MCF 10A (cell line): Measurements from ENCODE around the gene TAF9. TPM values are rescaled to one million over a fixed set of nuclear protein-coding genes. Genes with fewer than 3 reads are reported as not detected.
"Not testable (repeated sequence)": the region's sequence is repeated elsewhere in the genome, so short reads cannot be mapped to it uniquely, and the experiment has no call there.

Experiments used
- BruUV-seq: library from RNA; stranded (reverse); fragments of 400-500 nt; replicated peaks from 2 replicates; lab custom pipeline; 2021; lab: Mats Ljungman, UMichigan
- CTCF ChIA-PET: fragments of 300-600 bp; sonication (Branson Sonifier 250); formaldehyde crosslinking; extraction: SDS; loops from one replicate; lab custom pipeline; 2021; ENCODE audit warnings: antibody characterized with exemption, inconsistent platforms; lab: Yijun Ruan, JAX
- POLR2A ChIA-PET: fragments of 300-600, 350-650 bp; sonication (Branson Sonifier 250); formaldehyde crosslinking; extraction: SDS; loops from one replicate; lab custom pipeline; 2020; ENCODE audit warnings: antibody characterized with exemption, inconsistent platforms; lab: Yijun Ruan, JAX
- DNase-seq: peaks from one replicate; pipeline ENCODE4 v3.0.0-alpha.2; 2018; ENCODE audit not compliant: unreplicated experiment
- H3K27ac Mint-ChIP-seq: one replicate; pipeline ENCODE4 v1.8.0; 2022; ENCODE audit warnings: mild to moderate bottlenecking, low read depth, mixed read lengths; ENCODE audit not compliant: unreplicated experiment
- H3K27me3 Mint-ChIP-seq: one replicate; pipeline ENCODE4 v1.8.0; 2022; ENCODE audit warnings: mixed read lengths; ENCODE audit not compliant: insufficient read depth, unreplicated experiment
- H3K36me3 Mint-ChIP-seq: one replicate; pipeline ENCODE4 v1.8.0; 2022; ENCODE audit warnings: mild to moderate bottlenecking, moderate library complexity, mixed read lengths; ENCODE audit not compliant: insufficient read depth, unreplicated experiment
- H3K4me1 Mint-ChIP-seq: one replicate; pipeline ENCODE4 v1.8.0; 2022; ENCODE audit warnings: mixed read lengths; ENCODE audit not compliant: insufficient read depth, unreplicated experiment
- H3K4me3 Mint-ChIP-seq: one replicate; pipeline ENCODE4 v1.8.0; 2022; ENCODE audit warnings: mild to moderate bottlenecking, moderate library complexity, mixed read lengths; ENCODE audit not compliant: unreplicated experiment
- H3K9me3 Mint-ChIP-seq: one replicate; pipeline ENCODE4 v1.8.0; 2022; ENCODE audit warnings: mixed read lengths; ENCODE audit not compliant: unreplicated experiment
- intact Hi-C: fragments of 100-400 bp; cut with micrococcal nuclease; formaldehyde crosslinking; loops from 2 replicates; pipeline ENCODE4 v1.14.1; 2022
- total RNA-seq: library from RNA; stranded (reverse); gene quantifications from 2 replicates; pipeline ENCODE4 v1.2.3, GENCODE V29; 2022
- TF ChIP-seq, protein P1 (sequence below): fragments of 200-600 bp; IDR thresholded peaks from one replicate; pipeline ENCODE4 v1.8.0; 2022; ENCODE audit warnings: antibody characterized with exemption, mild to moderate bottlenecking; ENCODE audit not compliant: unreplicated experiment

Gene TAF9
- total RNA-seq, 1 experiment from 2014 or later: 149 TPM

DNA sequence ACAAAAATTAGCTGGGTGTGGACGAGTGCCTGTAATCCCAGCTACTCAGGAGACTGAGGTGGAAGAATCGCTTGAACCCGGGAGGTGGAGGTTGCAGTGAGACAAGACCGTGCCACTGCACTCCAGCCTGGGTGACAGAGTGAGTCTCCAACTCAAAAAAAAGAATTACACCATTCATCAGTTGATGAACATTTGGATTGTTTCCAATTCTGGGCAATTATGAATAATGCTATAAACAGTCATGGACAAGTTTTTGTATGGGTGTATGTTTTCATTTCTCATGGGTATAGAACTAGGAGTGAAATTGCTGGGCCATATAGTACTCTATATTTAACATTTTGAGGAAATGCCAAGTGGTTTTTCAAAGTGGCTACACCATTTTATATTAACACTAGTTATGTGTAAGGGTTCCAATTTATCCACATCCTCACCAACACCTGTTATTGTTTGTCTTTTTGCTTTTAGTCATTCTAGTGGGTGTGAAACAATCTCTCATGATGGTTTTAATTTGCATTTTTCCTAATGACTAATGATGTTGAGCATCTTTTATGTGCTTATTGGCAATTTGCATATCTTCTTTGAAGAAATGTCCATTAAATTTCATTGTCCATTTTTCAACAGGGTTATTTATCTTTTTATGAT, 27.7 kb downstream of the TAF9 start:
- Mint-ChIP-seq H3K4me3 (no peak overlapping the region), H3K4me1 (no peaks in the 10 kb centered on the region), H3K36me3 (no peaks in the 10 kb centered on the region), H3K27ac (no peak overlapping the region), H3K27me3 (no peaks in the 10 kb centered on the region), H3K9me3 (no peaks in the 10 kb centered on the region)
- intact Hi-C loops: no loop called here
- peak; percentile 26 for DNase-seq
- TF ChIP-seq, protein P1, sequence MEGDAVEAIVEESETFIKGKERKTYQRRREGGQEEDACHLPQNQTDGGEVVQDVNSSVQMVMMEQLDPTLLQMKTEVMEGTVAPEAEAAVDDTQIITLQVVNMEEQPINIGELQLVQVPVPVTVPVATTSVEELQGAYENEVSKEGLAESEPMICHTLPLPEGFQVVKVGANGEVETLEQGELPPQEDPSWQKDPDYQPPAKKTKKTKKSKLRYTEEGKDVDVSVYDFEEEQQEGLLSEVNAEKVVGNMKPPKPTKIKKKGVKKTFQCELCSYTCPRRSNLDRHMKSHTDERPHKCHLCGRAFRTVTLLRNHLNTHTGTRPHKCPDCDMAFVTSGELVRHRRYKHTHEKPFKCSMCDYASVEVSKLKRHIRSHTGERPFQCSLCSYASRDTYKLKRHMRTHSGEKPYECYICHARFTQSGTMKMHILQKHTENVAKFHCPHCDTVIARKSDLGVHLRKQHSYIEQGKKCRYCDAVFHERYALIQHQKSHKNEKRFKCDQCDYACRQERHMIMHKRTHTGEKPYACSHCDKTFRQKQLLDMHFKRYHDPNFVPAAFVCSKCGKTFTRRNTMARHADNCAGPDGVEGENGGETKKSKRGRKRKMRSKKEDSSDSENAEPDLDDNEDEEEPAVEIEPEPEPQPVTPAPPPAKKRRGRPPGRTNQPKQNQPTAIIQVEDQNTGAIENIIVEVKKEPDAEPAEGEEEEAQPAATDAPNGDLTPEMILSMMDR: no peak
- CTCF ChIA-PET: no interaction called here
- no TSS peak for BruUV-seq
- POLR2A ChIA-PET: no interaction called here

GRCh38 chr5:69335341-69335935, 33.9 kb downstream of the TAF9 start:
- Mint-ChIP-seq H3K4me3 (no peak overlapping the region), H3K27me3 (no peaks in the 10 kb centered on the region), H3K36me3 (peaks cover 6% of the 10 kb centered on the region), H3K27ac (no peak overlapping the region), H3K4me1 (peaks cover 5% of the 10 kb centered on the region), H3K9me3 (no peaks in the 10 kb centered on the region)
- no TSS peak for BruUV-seq
- intact Hi-C loops: loop anchor here (10.0 kb wide), 2 partner anchors 241 to 291 kb away; partner anchors contain the start of gene SLC30A5
- ChIA-PET CTCF (interaction anchor here (0.5 to 1.8 kb wide), 5 partner anchors 8 to 252 kb away, joined by 3 to 8 read pairs (median 4); no protein-coding TSS in a partner anchor), POLR2A (interaction anchor here (1.1 kb wide), 1 partner anchor 167 kb away, joined by 3 read pairs; no protein-coding TSS in a partner anchor)
- TF ChIP-seq, protein P1: no peak
- no peak for DNase-seq

DNA sequence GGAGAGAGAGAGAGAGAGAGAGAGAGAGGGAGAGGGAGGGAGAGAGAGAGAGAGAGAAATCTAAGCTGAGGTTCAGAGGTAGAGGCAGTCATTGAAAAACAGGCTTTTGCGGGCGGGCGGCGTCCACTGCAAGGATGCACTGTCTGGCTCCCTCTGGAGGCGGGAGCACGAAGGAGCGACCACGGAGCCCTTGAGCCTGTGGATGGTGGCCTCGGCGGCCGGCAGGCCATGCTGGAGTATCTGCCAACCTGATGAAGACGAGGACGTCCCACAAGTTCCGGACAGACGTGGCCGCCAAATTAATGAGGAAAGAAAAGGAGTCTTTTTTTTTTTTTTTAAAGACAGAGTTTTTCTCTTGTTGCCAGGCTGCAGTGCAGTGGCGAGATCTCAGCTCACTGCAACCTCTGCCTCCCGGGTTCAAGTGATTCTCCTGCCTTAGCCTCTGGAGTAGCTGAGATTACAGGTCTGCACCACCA, 34.5 kb downstream of the TAF9 start:
- no peak overlapping the region for H3K27ac Mint-ChIP-seq
- POLR2A ChIA-PET: interaction anchor here (1.0 to 1.1 kb wide), 2 partner anchors 46 to 99 kb away, joined by 3 read pairs; no protein-coding TSS in a partner anchor
- TF ChIP-seq, protein P1: peak; percentile 69
- intact Hi-C loops: loop anchor here (10.0 kb wide), 2 partner anchors 240 to 290 kb away; partner anchors contain the start of gene SLC30A5
- H3K4me3 Mint-ChIP-seq: no peak overlapping the region
- DNase-seq: peak; percentile 82
- peaks cover 6% of the 10 kb centered on the region for H3K36me3 Mint-ChIP-seq
- BruUV-seq: no TSS peak
- H3K9me3 Mint-ChIP-seq: no peaks in the 10 kb centered on the region
- H3K27me3 Mint-ChIP-seq: no peaks in the 10 kb centered on the region
- peaks cover 8% of the 10 kb centered on the region for H3K4me1 Mint-ChIP-seq
- CTCF ChIA-PET: interaction anchor here (0.5 to 1.8 kb wide), 10 partner anchors 8 to 1341 kb away, joined by 3 to 8 read pairs (median 4); no protein-coding TSS in a partner anchor

GRCh38 chr5:69333668-69334315, 35.5 kb downstream of the TAF9 start:
- not testable (repeated sequence) for H3K36me3 Mint-ChIP-seq, H3K4me1 Mint-ChIP-seq, BruUV-seq, H3K9me3 Mint-ChIP-seq, H3K27me3 Mint-ChIP-seq, DNase-seq
- intact Hi-C loops: loop anchor here (10.0 kb wide), 2 partner anchors 239 to 289 kb away; partner anchors contain the start of gene SLC30A5
- Mint-ChIP-seq H3K4me3 (peak overlapping the region; percentile 82), H3K27ac (peak overlapping the region; percentile 94)
- ChIA-PET POLR2A (interaction anchor here (0.6 to 1.1 kb wide), 3 partner anchors 45 to 98 kb away, joined by 3 read pairs; no protein-coding TSS in a partner anchor), CTCF (interaction anchor here (0.6 to 1.8 kb wide), 8 partner anchors 9 to 250 kb away, joined by 3 to 9 read pairs (median 4); partner anchors contain the start of gene SLC30A5)
